ENCODE data around the gene HSPG2.
"Not testable (repeated sequence)": the region's sequence is repeated elsewhere in the genome, so short reads cannot be mapped to it uniquely, and the experiment has no call there.

HSPG2 gene

GRCh38 chr1:21937034-21937371 lies at the start of gene HSPG2:
TSS of gene HSPG2 (minus strand) at chr1:21937310. CDS start at chr1:21937217, 93 bp downstream.
- no peak for DNase-seq

- DNase-seq: not testable (repeated sequence)
Observed at GRCh38 chr1:21986386-21986785, 49.3 kb upstream of the HSPG2 start.

GRCh38 chr1:21985893-21986292 lies 48.8 kb upstream of the HSPG2 start:
- not testable (repeated sequence) for DNase-seq

- DNase-seq: not testable (repeated sequence)
Observed at GRCh38 chr1:21983539-21983938, 46.4 kb upstream of the HSPG2 start.

- not testable (repeated sequence) for DNase-seq
Observed at GRCh38 chr1:21982122-21982521, 45.0 kb upstream of the HSPG2 start.

GRCh38 chr1:21981253-21981652 lies 44.1 kb upstream of the HSPG2 start:
- DNase-seq: not testable (repeated sequence)

GRCh38 chr1:21980515-21981220 lies 43.6 kb upstream of the HSPG2 start:
- not testable (repeated sequence) for DNase-seq

GRCh38 chr1:21978209-21978608 lies 41.1 kb upstream of the HSPG2 start:
- not testable (repeated sequence) for DNase-seq

GRCh38 chr1:21976703-21977239 lies 39.7 kb upstream of the HSPG2 start, which contains the start of gene CELA3B:
TSS of gene CELA3B (plus strand) at chr1:21977022. CDS start at chr1:21977040, 18 bp downstream.
- not testable (repeated sequence) for DNase-seq

- not testable (repeated sequence) for DNase-seq
Observed at GRCh38 chr1:21975296-21975695, 38.2 kb upstream of the HSPG2 start.

GRCh38 chr1:21974699-21975098 lies 37.6 kb upstream of the HSPG2 start:
- DNase-seq: not testable (repeated sequence)

- not testable (repeated sequence) for DNase-seq
Observed at GRCh38 chr1:21973948-21974347, 36.8 kb upstream of the HSPG2 start.

- DNase-seq: not testable (repeated sequence)
Observed at GRCh38 chr1:21972973-21973441, 35.9 kb upstream of the HSPG2 start.

- DNase-seq: not testable (repeated sequence)
Observed at GRCh38 chr1:21970523-21970922, 33.4 kb upstream of the HSPG2 start.

- DNase-seq: not testable (repeated sequence)
Observed at GRCh38 chr1:21969066-21969465, 32.0 kb upstream of the HSPG2 start.

- not testable (repeated sequence) for DNase-seq
Observed at GRCh38 chr1:21967216-21967615, 30.1 kb upstream of the HSPG2 start.

- no peak for DNase-seq
Observed at GRCh38 chr1:21966247-21967000, 29.3 kb upstream of the HSPG2 start.

- peak; percentile 84 to 90 for DNase-seq
Observed at GRCh38 chr1:21963477-21964217, 26.5 kb upstream of the HSPG2 start.

GRCh38 chr1:21961799-21962198 lies 24.7 kb upstream of the HSPG2 start:
- no peak for DNase-seq

GRCh38 chr1:21961337-21961736 lies 24.2 kb upstream of the HSPG2 start:
- no peak for DNase-seq

- DNase-seq: peak; percentile 11 to 13
Observed at GRCh38 chr1:21956720-21957552, 19.8 kb upstream of the HSPG2 start.

Measured in stimulated activated CD4-positive, alpha-beta T cell treated with anti-CD3 and anti-CD28 coated beads, Interleukin-2, amount 100 ng/mL, for 48 hours (primary cell).